GM18870 (cell line): ENCODE data around the gene YWHAB.

Experiments used
- ATAC-seq: cut with Tn5 transposase; IDR thresholded peaks from one replicate; pipeline ENCODE4 v1.9.1; 2021; ENCODE audit warnings: moderate library complexity; ENCODE audit not compliant: unreplicated experiment

Gene YWHAB

DNA sequence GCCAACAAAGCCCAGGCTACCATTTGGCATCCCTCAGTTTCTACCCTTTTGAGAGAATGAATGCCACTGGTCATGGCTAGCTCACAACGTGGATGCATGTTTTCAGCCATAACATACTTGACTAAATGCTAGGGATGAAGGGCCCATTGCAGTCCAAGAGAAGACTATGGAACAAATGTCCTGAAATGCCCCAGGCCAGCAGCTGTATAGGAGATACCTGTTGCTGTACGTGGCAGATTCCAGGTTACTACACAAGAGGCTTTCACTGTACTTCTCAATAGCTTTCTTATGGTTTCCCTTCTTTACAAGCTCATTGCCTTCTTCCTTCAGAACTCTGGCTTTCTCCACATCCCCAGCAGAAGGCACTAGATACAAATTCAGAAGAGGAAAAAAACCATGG is 63.0 kb downstream of the YWHAB start:
- ATAC-seq: no peak

DNA sequence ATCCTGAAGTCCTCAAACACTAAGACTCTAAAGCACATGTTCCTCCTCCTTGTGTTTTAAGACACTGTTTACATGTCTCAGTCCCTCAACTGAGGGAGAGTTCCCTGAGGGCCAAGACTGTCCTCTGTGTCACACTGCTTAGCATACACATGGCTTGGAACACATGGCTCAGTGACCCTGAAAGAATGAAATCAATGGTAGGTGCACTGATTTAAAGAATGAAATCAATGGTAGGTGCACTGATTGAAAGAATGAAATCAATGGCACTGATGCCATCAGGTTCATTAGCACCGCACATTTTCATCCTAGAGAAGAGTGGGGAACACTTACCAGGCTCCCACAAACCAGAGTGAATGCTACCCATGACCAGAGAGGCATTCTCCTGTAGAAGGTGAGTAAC is 64.9 kb downstream of the YWHAB start:
- ATAC-seq: no peak

DNA sequence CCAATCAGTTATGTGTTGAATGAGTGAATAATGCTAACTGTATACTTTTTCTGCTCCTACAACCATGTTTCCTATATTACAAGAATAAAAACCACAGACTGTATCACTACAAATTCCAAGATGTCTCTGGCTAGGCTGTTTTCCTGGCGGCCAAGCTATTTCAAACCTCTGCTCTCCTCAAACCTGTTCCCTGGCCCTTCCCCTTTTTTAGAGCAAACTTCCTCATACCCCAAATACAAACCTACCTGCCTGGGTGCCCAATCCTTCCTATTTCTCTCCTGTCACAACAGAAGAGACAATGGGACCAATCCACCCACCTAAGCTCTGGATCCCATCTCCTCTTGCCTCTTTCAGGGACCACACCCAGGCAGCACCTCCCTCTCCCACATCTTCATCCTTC is 67.2 kb downstream of the YWHAB start:
- no peak for ATAC-seq

DNA sequence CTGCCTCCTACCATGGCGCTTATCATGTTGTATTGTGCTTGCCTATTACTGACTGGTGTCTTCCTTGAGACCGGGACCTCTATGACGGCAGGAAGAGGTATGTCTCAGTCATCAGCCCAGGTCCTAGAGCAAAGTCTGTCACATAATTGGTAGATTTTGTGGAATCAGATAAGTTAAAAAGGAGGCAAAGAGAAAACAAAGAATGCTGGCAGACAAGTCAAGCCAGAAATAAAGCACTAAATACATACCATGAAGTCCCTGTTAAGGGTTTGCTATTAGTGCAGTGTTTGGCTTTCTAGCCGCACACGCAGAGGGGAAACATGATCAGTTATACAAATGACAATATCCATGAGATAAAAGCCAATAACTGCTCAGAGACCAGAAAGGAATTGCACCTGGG is 68.7 kb downstream of the YWHAB start:
- no peak for ATAC-seq

DNA sequence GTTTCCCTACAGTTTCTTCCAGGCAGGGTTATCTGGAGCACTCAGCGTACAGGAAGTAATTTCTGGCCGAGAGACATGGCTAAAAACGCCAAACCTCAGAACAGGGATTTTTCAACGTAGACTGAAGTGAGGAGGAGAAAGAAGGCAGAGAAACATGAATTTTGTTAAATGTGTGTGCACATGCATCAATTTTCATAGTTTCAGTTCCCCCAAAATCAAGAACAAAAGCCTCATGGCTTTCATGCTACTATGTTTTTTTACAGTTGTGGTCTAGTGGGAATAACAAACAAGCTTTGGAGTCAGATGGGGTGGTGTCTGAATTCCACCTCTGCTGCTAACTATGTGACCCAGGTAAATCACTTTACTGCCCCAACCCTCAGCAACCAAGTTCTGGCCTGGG is 69.8 kb downstream of the YWHAB start:
- ATAC-seq: no peak

DNA sequence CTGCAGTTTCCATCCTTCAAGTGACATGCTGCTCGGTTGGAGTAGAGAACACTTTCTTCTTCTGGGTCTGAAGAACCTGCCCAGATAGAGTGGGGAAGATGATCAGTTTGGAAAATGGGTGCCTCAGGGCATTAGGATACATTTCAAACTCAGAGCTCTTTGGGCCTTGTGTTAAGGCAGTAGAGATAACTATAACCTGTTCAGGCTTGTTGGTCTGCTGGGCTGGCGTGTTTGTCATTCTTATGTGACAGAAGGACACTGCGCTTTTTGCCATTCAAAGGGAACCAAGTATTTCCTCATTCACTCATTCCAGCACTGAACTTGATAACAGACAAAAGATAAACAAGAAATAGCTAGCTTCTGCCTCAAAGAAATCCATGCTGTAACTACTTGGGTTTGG is 70.9 kb downstream of the YWHAB start:
- no peak for ATAC-seq
